ENCODE results near the gene COQ8A.

DNA sequence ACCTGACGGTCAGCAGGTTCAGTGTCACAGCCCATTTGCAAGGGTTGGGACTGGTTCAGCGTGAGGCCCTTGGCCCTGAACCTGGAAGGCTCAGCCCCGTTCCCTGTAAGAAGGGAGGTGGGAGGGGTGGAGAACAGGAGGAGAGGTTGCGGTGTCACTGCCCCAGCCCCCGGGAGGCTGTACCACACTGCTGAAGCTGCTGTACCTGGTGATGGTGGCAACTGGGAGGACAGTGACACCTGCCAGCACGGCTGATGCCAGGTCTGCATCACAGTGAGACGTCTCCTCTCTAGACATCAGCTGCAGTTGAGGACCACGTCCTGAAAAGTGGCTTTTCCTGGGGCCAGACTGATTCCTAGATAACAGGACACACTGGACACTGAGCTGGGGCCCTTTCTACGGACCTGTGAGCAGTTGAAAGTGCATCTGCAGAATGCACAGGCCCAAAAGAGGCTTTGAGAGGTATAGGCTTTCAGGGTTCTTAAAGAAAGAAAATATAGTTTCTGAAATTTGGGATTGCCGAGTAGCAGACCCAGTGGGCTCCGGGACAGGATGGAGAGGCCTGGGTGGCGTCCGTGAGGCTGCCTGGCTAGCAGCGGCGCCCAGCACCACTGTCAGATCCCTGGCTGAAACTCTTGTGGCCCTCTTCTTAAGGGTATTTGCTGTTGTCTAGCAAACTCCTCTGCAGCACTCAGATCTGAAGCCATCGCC is 47.7 kb downstream of the COQ8A start:
- TF ChIP-seq TAF1 (IDR thresholded peaks at IDR 0.05; ENCODE audit: borderline replicate concordance, low read depth, low read length) (no peak), POLR2A (IDR thresholded peaks at IDR 0.05; ENCODE audit: low read depth, low read length) (no peak)
